ENCODE data around the gene GC. TPM values are rescaled to one million over a fixed set of nuclear protein-coding genes. Genes with fewer than 3 reads are reported as not detected.
"Not testable (repeated sequence)": the region's sequence is repeated elsewhere in the genome, so short reads cannot be mapped to it uniquely, and the experiment has no call there.

Gene GC
- polyA plus RNA-seq, 2 donors, result not detected

- no peak overlapping the region for H3K4me3 ChIP-seq (ENCODE audit: low read depth in 1 of 2, low read length in 2 of 2)
- no peaks in the 10 kb centered on the region for H3K9me3 ChIP-seq (ENCODE audit: control insufficient read depth in 2 of 2, insufficient read depth in 1 of 2, low read depth in 1 of 2, low read length in 1 of 2)
- H3K36me3 ChIP-seq (ENCODE audit: control insufficient read depth in 2 of 2, insufficient read depth in 2 of 2, low read length in 1 of 2), result no peaks in the 10 kb centered on the region
- no peaks in the 10 kb centered on the region for H3K27me3 ChIP-seq (ENCODE audit: control insufficient read depth in 1 of 2, insufficient read depth in 2 of 2, low read length in 2 of 2)
- no peaks in the 10 kb centered on the region for H3K4me1 ChIP-seq (ENCODE audit: control insufficient read depth in 2 of 2, insufficient read depth in 2 of 2, low read length in 1 of 2)
- 44 to 59% methylated on average over 2 of the region's 2 CpGs for WGBS, 2 donors
- H3K27ac ChIP-seq (ENCODE audit: low read depth in 2 of 2, low read length in 1 of 2), result no peak overlapping the region
Measured at GRCh38 chr4:71771613-71772012, 12.3 kb downstream of the GC start.

DNA sequence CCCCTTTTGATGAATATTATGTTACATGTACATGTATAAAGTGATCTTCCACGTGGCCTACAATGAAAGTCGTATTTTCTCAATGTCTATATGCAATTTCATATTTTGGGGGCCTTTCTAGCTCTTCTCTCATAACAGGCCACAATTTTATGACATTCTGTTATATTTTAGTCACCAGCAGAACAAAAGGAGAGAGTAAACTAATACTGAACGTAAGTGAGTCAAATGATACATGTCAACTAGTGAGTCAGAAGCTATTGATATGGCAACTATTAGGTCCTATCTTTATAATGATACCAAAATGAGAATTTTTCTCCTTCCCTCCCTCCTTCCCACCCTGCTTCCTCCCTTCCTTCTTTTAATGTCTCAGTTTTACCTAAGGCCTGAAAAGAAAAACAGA, 14.4 kb downstream of the GC start:
- 83% methylated on average over 3 of the region's 3 CpGs for WGBS, 2 donors
- no peaks in the 10 kb centered on the region for H3K36me3 ChIP-seq (ENCODE audit: control insufficient read depth in 2 of 2, insufficient read depth in 2 of 2, low read length in 1 of 2)
- H3K27ac ChIP-seq (ENCODE audit: low read depth in 2 of 2, low read length in 1 of 2), result no peak overlapping the region
- no peak overlapping the region for H3K4me3 ChIP-seq (ENCODE audit: low read depth in 1 of 2, low read length in 2 of 2)
- no peaks in the 10 kb centered on the region for H3K9me3 ChIP-seq (ENCODE audit: control insufficient read depth in 2 of 2, insufficient read depth in 1 of 2, low read depth in 1 of 2, low read length in 1 of 2)
- H3K4me1 ChIP-seq (ENCODE audit: control insufficient read depth in 2 of 2, insufficient read depth in 2 of 2, low read length in 1 of 2), result no peaks in the 10 kb centered on the region
- H3K27me3 ChIP-seq (ENCODE audit: control insufficient read depth in 1 of 2, insufficient read depth in 2 of 2, low read length in 2 of 2), result no peaks in the 10 kb centered on the region

DNA sequence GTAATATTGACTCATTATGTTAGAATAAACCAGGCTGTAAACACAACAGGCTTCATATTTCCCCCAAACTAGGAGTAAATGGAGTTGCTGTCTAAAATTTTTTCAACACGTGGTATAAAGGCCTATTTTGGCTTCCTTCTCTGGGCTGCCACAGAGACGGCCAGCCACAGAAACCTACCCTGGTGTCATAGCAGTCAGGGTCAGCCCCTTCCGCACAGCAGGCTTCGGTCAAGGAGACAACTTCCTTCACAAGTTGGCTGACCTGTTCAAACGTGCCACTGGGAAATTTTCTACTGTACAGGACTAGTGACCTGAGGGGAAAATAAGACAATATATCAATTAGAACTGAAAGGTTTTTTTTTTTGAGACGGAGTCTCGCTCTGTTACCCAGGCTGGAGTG, 15.8 kb downstream of the GC start:
- WGBS, 2 donors, result 68 to 80% methylated on average over 7 of the region's 7 CpGs

DNA sequence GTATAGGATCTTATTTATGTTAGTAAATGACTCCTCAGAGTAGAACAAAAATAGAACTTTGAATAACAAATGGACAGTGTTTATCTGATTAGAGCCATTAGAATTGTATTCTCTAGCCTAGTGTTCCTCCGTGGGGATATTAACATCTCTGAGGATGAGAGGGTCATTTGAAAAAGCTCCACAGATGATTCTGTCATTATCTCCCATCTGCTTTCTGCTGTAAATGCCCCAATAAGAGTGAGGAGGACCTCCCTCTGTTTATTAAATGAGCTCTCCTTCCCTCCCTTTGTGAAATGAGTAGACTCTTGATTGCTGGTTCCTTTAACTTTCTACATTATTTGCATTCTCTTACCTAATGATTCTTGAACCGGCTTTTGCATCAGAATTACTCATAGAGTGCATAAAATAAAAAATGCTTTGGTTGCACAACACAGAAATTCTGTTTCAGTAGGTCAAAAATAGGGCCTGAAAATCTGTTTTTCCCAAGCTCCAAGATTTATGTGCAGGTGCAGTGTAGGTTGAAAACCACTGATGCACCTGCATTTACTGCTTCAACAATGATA, 18.0 kb downstream of the GC start:
- no peak overlapping the region for H3K27ac ChIP-seq (ENCODE audit: low read depth in 2 of 2, low read length in 1 of 2)
- 37 to 49% methylated on average over 2 of the region's 2 CpGs for WGBS, 2 donors
- no peak overlapping the region for H3K4me3 ChIP-seq (ENCODE audit: low read depth in 1 of 2, low read length in 2 of 2)

More for the DNA sequence above, 15.8 kb downstream of the GC start:
- Histone ChIP-seq H3K36me3 (ENCODE audit: control insufficient read depth in 2 of 2, insufficient read depth in 2 of 2, low read length in 1 of 2) (no peaks in the 10 kb centered on the region), H3K9me3 (ENCODE audit: control insufficient read depth in 2 of 2, insufficient read depth in 1 of 2, low read depth in 1 of 2, low read length in 1 of 2) (no peaks in the 10 kb centered on the region), H3K27me3 (ENCODE audit: control insufficient read depth in 1 of 2, insufficient read depth in 2 of 2, low read length in 2 of 2) (no peaks in the 10 kb centered on the region), H3K4me1 (ENCODE audit: control insufficient read depth in 2 of 2, insufficient read depth in 2 of 2, low read length in 1 of 2) (no peaks in the 10 kb centered on the region), H3K4me3 (ENCODE audit: low read depth in 1 of 2, low read length in 2 of 2) (no peak overlapping the region), H3K27ac (ENCODE audit: low read depth in 2 of 2, low read length in 1 of 2) (no peak overlapping the region)

GRCh38 chr4:71765350-71765749, 18.5 kb downstream of the GC start:
- Histone ChIP-seq H3K27ac (ENCODE audit: low read depth in 2 of 2, low read length in 1 of 2) (no peak overlapping the region), H3K27me3 (ENCODE audit: control insufficient read depth in 1 of 2, insufficient read depth in 2 of 2, low read length in 2 of 2) (no peaks in the 10 kb centered on the region), H3K36me3 (ENCODE audit: control insufficient read depth in 2 of 2, insufficient read depth in 2 of 2, low read length in 1 of 2) (no peaks in the 10 kb centered on the region), H3K4me1 (ENCODE audit: control insufficient read depth in 2 of 2, insufficient read depth in 2 of 2, low read length in 1 of 2) (no peaks in the 10 kb centered on the region), H3K4me3 (ENCODE audit: low read depth in 1 of 2, low read length in 2 of 2) (no peak overlapping the region), H3K9me3 (ENCODE audit: control insufficient read depth in 2 of 2, insufficient read depth in 1 of 2, low read depth in 1 of 2, low read length in 1 of 2) (no peaks in the 10 kb centered on the region)
- 66 to 71% methylated on average over 4 of the region's 4 CpGs for WGBS, 2 donors

More for the DNA sequence above, 18.0 kb downstream of the GC start:
- no peaks in the 10 kb centered on the region for H3K36me3 ChIP-seq (ENCODE audit: control insufficient read depth in 2 of 2, insufficient read depth in 2 of 2, low read length in 1 of 2)
- no peaks in the 10 kb centered on the region for H3K27me3 ChIP-seq (ENCODE audit: control insufficient read depth in 1 of 2, insufficient read depth in 2 of 2, low read length in 2 of 2)
- no peaks in the 10 kb centered on the region for H3K9me3 ChIP-seq (ENCODE audit: control insufficient read depth in 2 of 2, insufficient read depth in 1 of 2, low read depth in 1 of 2, low read length in 1 of 2)
- no peaks in the 10 kb centered on the region for H3K4me1 ChIP-seq (ENCODE audit: control insufficient read depth in 2 of 2, insufficient read depth in 2 of 2, low read length in 1 of 2)

- Histone ChIP-seq H3K9me3 (ENCODE audit: control insufficient read depth in 2 of 2, insufficient read depth in 1 of 2, low read depth in 1 of 2, low read length in 1 of 2) (no peaks in the 10 kb centered on the region), H3K27me3 (ENCODE audit: control insufficient read depth in 1 of 2, insufficient read depth in 2 of 2, low read length in 2 of 2) (no peaks in the 10 kb centered on the region), H3K27ac (ENCODE audit: low read depth in 2 of 2, low read length in 1 of 2) (no peak overlapping the region), H3K4me1 (ENCODE audit: control insufficient read depth in 2 of 2, insufficient read depth in 2 of 2, low read length in 1 of 2) (no peaks in the 10 kb centered on the region), H3K36me3 (ENCODE audit: control insufficient read depth in 2 of 2, insufficient read depth in 2 of 2, low read length in 1 of 2) (no peaks in the 10 kb centered on the region), H3K4me3 (ENCODE audit: low read depth in 1 of 2, low read length in 2 of 2) (no peak overlapping the region)
- 55 to 64% methylated on average over 5 of the region's 5 CpGs for WGBS, 2 donors
Measured at GRCh38 chr4:71752383-71753042, 31.4 kb downstream of the GC start.

- Histone ChIP-seq H3K4me3 (ENCODE audit: low read depth in 1 of 2, low read length in 2 of 2) (no peak overlapping the region), H3K27me3 (ENCODE audit: control insufficient read depth in 1 of 2, insufficient read depth in 2 of 2, low read length in 2 of 2) (no peaks in the 10 kb centered on the region), H3K4me1 (ENCODE audit: control insufficient read depth in 2 of 2, insufficient read depth in 2 of 2, low read length in 1 of 2) (no peaks in the 10 kb centered on the region), H3K36me3 (ENCODE audit: control insufficient read depth in 2 of 2, insufficient read depth in 2 of 2, low read length in 1 of 2) (no peaks in the 10 kb centered on the region), H3K9me3 (ENCODE audit: control insufficient read depth in 2 of 2, insufficient read depth in 1 of 2, low read depth in 1 of 2, low read length in 1 of 2) (no peaks in the 10 kb centered on the region), H3K27ac (ENCODE audit: low read depth in 2 of 2, low read length in 1 of 2) (no peak overlapping the region)
- 77 to 80% methylated on average over 4 of the region's 4 CpGs for WGBS, 2 donors
Measured at GRCh38 chr4:71749008-71749594, 34.8 kb downstream of the GC start.

- no peak overlapping the region for H3K4me3 ChIP-seq (ENCODE audit: low read depth in 1 of 2, low read length in 2 of 2)
- 63 to 70% methylated on average over 3 of the region's 3 CpGs for WGBS, 2 donors
- H3K9me3 ChIP-seq (ENCODE audit: control insufficient read depth in 2 of 2, insufficient read depth in 1 of 2, low read depth in 1 of 2, low read length in 1 of 2), result no peaks in the 10 kb centered on the region
- H3K4me1 ChIP-seq (ENCODE audit: control insufficient read depth in 2 of 2, insufficient read depth in 2 of 2, low read length in 1 of 2), result no peaks in the 10 kb centered on the region
- no peaks in the 10 kb centered on the region for H3K36me3 ChIP-seq (ENCODE audit: control insufficient read depth in 2 of 2, insufficient read depth in 2 of 2, low read length in 1 of 2)
- H3K27ac ChIP-seq (ENCODE audit: low read depth in 2 of 2, low read length in 1 of 2), result no peak overlapping the region
- no peaks in the 10 kb centered on the region for H3K27me3 ChIP-seq (ENCODE audit: control insufficient read depth in 1 of 2, insufficient read depth in 2 of 2, low read length in 2 of 2)
Measured at GRCh38 chr4:71746379-71746778, 37.5 kb downstream of the GC start.

DNA sequence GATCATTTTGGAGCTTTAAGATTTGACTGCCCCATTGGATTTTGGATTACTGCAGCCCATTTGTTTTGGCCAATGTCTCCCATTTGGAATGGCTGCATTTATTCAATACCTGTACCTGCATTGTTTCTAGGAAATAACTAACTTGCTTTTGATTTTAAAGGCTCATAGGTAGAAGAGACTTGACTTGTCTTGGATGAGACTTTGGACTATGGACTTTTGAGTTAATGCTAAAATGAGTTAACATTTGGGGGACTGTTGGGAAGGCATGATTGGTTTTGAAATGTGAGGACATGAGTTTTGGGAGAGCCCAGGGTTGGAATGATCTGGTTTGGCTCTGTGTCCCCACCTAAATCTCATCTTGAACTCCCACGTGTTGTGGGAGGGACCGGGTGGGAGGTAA, 45.1 kb downstream of the GC start:
- H3K4me1 ChIP-seq (ENCODE audit: control insufficient read depth in 2 of 2, insufficient read depth in 2 of 2, low read length in 1 of 2); H3K27ac ChIP-seq (ENCODE audit: low read depth in 2 of 2, low read length in 1 of 2); H3K9me3 ChIP-seq (ENCODE audit: control insufficient read depth in 2 of 2, insufficient read depth in 1 of 2, low read depth in 1 of 2, low read length in 1 of 2); H3K27me3 ChIP-seq (ENCODE audit: control insufficient read depth in 1 of 2, insufficient read depth in 2 of 2, low read length in 2 of 2); H3K36me3 ChIP-seq (ENCODE audit: control insufficient read depth in 2 of 2, insufficient read depth in 2 of 2, low read length in 1 of 2); H3K4me3 ChIP-seq (ENCODE audit: low read depth in 1 of 2, low read length in 2 of 2): not testable (repeated sequence)
- WGBS, 2 donors, result 88 to 100% methylated on average over 2 of the region's 2 CpGs

DNA sequence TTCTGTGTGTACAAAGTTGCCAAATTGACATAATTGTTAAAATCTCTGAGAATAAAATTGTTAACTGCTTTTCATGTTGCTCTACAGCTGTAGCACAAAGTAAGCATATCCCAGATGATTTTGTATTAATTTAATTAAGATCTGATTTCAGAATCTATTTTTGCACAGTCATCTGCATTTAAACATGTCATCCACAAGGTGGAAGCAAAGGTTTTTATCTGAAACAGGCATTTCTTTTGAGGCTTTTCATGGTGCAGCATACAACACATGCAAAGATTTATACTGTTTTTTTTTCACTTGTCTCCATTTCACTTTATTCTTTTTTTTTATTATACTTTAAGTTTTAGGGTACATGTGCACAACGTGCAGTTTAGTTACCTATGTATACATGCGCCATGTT, 51.2 kb downstream of the GC start:
- 79 to 82% methylated on average over 2 of the region's 2 CpGs for WGBS, 2 donors
- Histone ChIP-seq H3K27me3 (ENCODE audit: control insufficient read depth in 1 of 2, insufficient read depth in 2 of 2, low read length in 2 of 2) (peaks cover 0 to 2% of the 10 kb centered on the region in 2 donors), H3K27ac (ENCODE audit: low read depth in 2 of 2, low read length in 1 of 2) (no peak overlapping the region), H3K4me1 (ENCODE audit: control insufficient read depth in 2 of 2, insufficient read depth in 2 of 2, low read length in 1 of 2) (no peaks in the 10 kb centered on the region), H3K4me3 (ENCODE audit: low read depth in 1 of 2, low read length in 2 of 2) (no peak overlapping the region), H3K36me3 (ENCODE audit: control insufficient read depth in 2 of 2, insufficient read depth in 2 of 2, low read length in 1 of 2) (no peaks in the 10 kb centered on the region), H3K9me3 (ENCODE audit: control insufficient read depth in 2 of 2, insufficient read depth in 1 of 2, low read depth in 1 of 2, low read length in 1 of 2) (no peaks in the 10 kb centered on the region)
